Activated T-cell treated with anti-CD3 and anti-CD28 coated beads, Interleukin-2, amount 50 U/mL, for 24 hours (primary cell): ENCODE measurements around the gene REC114.
"Not testable (repeated sequence)": the region's sequence is repeated elsewhere in the genome, so short reads cannot be mapped to it uniquely, and the experiment has no call there.

ENCODE experiments used
- DNase-seq: peaks from one replicate; pipeline ENCODE4 v3.0.0-alpha.2; 2020
- H3K27ac Mint-ChIP-seq: 2 replicates; pipeline ENCODE4 v1.8.0; 2020; ENCODE audit warnings: mild to moderate bottlenecking, mixed read lengths
- H3K27me3 Mint-ChIP-seq: 2 replicates; pipeline ENCODE4 v1.8.0; 2020; ENCODE audit warnings: mixed read lengths
- H3K36me3 Mint-ChIP-seq: 2 replicates; pipeline ENCODE4 v1.8.0; 2020; ENCODE audit warnings: low read depth, mixed read lengths
- H3K4me1 Mint-ChIP-seq: 2 replicates; pipeline ENCODE4 v1.8.0; 2020; ENCODE audit warnings: low read depth, mixed read lengths
- H3K4me3 Mint-ChIP-seq: 2 replicates; pipeline ENCODE4 v1.8.0; 2020; ENCODE audit warnings: mild to moderate bottlenecking, moderate library complexity, mixed read lengths
- H3K9me3 Mint-ChIP-seq: 2 replicates; pipeline ENCODE4 v1.8.0; 2020; ENCODE audit warnings: mixed read lengths

The REC114 gene

GRCh38 chr15:73437543-73438109, 5.3 kb upstream of the REC114 start:
- Mint-ChIP-seq H3K4me3 (no peak overlapping the region), H3K27ac (no peak overlapping the region), H3K36me3 (no peaks in the 10 kb centered on the region), H3K27me3 (peaks cover 36% of the 10 kb centered on the region), H3K9me3 (no peaks in the 10 kb centered on the region), H3K4me1 (no peaks in the 10 kb centered on the region)
- DNase-seq: no peak

- no peaks in the 10 kb centered on the region for H3K36me3 Mint-ChIP-seq
- H3K9me3 Mint-ChIP-seq: no peaks in the 10 kb centered on the region
- H3K4me1 Mint-ChIP-seq: no peaks in the 10 kb centered on the region
- peaks cover 35% of the 10 kb centered on the region for H3K27me3 Mint-ChIP-seq
- H3K27ac Mint-ChIP-seq: no peak overlapping the region
- no peak for DNase-seq
- no peak overlapping the region for H3K4me3 Mint-ChIP-seq
Observed at GRCh38 chr15:73438651-73439050, 4.3 kb upstream of the REC114 start.

GRCh38 chr15:73440571-73440970, 2.4 kb upstream of the REC114 start:
- DNase-seq: no peak
- Mint-ChIP-seq H3K27ac (no peak overlapping the region), H3K27me3 (peaks cover 23% of the 10 kb centered on the region), H3K4me1 (no peaks in the 10 kb centered on the region), H3K36me3 (no peaks in the 10 kb centered on the region), H3K4me3 (no peak overlapping the region), H3K9me3 (no peaks in the 10 kb centered on the region)

GRCh38 chr15:73442421-73442820, 543 bp upstream of the REC114 start:
- Mint-ChIP-seq H3K4me3 (no peak overlapping the region), H3K4me1 (no peaks in the 10 kb centered on the region), H3K9me3 (no peaks in the 10 kb centered on the region), H3K27me3 (peaks cover 25% of the 10 kb centered on the region), H3K36me3 (no peaks in the 10 kb centered on the region), H3K27ac (no peak overlapping the region)
- no peak for DNase-seq

- H3K27ac Mint-ChIP-seq, DNase-seq, H3K4me1 Mint-ChIP-seq, H3K4me3 Mint-ChIP-seq, H3K36me3 Mint-ChIP-seq: not testable (repeated sequence)
- peaks cover 11% of the 10 kb centered on the region for H3K9me3 Mint-ChIP-seq
- H3K27me3 Mint-ChIP-seq: peaks cover 28% of the 10 kb centered on the region
Observed at GRCh38 chr15:73447471-73447870, 4.5 kb downstream of the REC114 start.

GRCh38 chr15:73448158-73448758, 5.3 kb downstream of the REC114 start:
- Mint-ChIP-seq H3K9me3 (peaks cover 11% of the 10 kb centered on the region), H3K27me3 (peaks cover 33% of the 10 kb centered on the region)
- not testable (repeated sequence) for H3K4me3 Mint-ChIP-seq, H3K27ac Mint-ChIP-seq, DNase-seq, H3K4me1 Mint-ChIP-seq, H3K36me3 Mint-ChIP-seq

GRCh38 chr15:73449980-73450379, 7.0 kb downstream of the REC114 start:
- H3K4me3 Mint-ChIP-seq, H3K4me1 Mint-ChIP-seq, H3K36me3 Mint-ChIP-seq, DNase-seq, H3K27ac Mint-ChIP-seq: not testable (repeated sequence)
- peaks cover 11% of the 10 kb centered on the region for H3K9me3 Mint-ChIP-seq
- H3K27me3 Mint-ChIP-seq: peaks cover 32% of the 10 kb centered on the region

GRCh38 chr15:73454096-73454495, 11.1 kb downstream of the REC114 start:
- Mint-ChIP-seq H3K4me1 (no peaks in the 10 kb centered on the region), H3K4me3 (no peak overlapping the region)
- DNase-seq: no peak

GRCh38 chr15:73455876-73456275, 12.9 kb downstream of the REC114 start:
- DNase-seq: no peak
- H3K9me3 Mint-ChIP-seq: peaks cover 6% of the 10 kb centered on the region
- H3K27ac Mint-ChIP-seq: no peak overlapping the region
- peaks cover 18% of the 10 kb centered on the region for H3K27me3 Mint-ChIP-seq
- H3K4me3 Mint-ChIP-seq: no peak overlapping the region
- no peaks in the 10 kb centered on the region for H3K4me1 Mint-ChIP-seq
- H3K36me3 Mint-ChIP-seq: no peaks in the 10 kb centered on the region

More at GRCh38 chr15:73454096-73454495, 11.1 kb downstream of the REC114 start:
- H3K27me3 Mint-ChIP-seq: peaks cover 23% of the 10 kb centered on the region
- H3K36me3 Mint-ChIP-seq: no peaks in the 10 kb centered on the region
- peaks cover 11% of the 10 kb centered on the region for H3K9me3 Mint-ChIP-seq
- H3K27ac Mint-ChIP-seq: no peak overlapping the region

GRCh38 chr15:73457334-73457733, 14.4 kb downstream of the REC114 start:
- H3K27ac Mint-ChIP-seq: no peak overlapping the region
- peaks cover 16% of the 10 kb centered on the region for H3K27me3 Mint-ChIP-seq
- no peak for DNase-seq
- H3K9me3 Mint-ChIP-seq: no peaks in the 10 kb centered on the region
- H3K4me3 Mint-ChIP-seq: no peak overlapping the region
- no peaks in the 10 kb centered on the region for H3K4me1 Mint-ChIP-seq
- no peaks in the 10 kb centered on the region for H3K36me3 Mint-ChIP-seq

GRCh38 chr15:73460662-73461061, 17.7 kb downstream of the REC114 start:
- no peak for DNase-seq
- Mint-ChIP-seq H3K27me3 (peaks cover 24% of the 10 kb centered on the region), H3K27ac (no peak overlapping the region), H3K4me1 (no peaks in the 10 kb centered on the region), H3K36me3 (no peaks in the 10 kb centered on the region), H3K4me3 (no peak overlapping the region), H3K9me3 (no peaks in the 10 kb centered on the region)

GRCh38 chr15:73464602-73465001, 21.6 kb downstream of the REC114 start:
- Mint-ChIP-seq H3K36me3 (no peaks in the 10 kb centered on the region), H3K4me1 (no peaks in the 10 kb centered on the region), H3K27ac (no peak overlapping the region), H3K4me3 (no peak overlapping the region), H3K9me3 (no peaks in the 10 kb centered on the region), H3K27me3 (peaks cover 34% of the 10 kb centered on the region)
- no peak for DNase-seq

GRCh38 chr15:73467758-73468157, 24.8 kb downstream of the REC114 start:
- H3K4me1 Mint-ChIP-seq: no peaks in the 10 kb centered on the region
- peaks cover 34% of the 10 kb centered on the region for H3K27me3 Mint-ChIP-seq
- no peak overlapping the region for H3K4me3 Mint-ChIP-seq
- H3K9me3 Mint-ChIP-seq: no peaks in the 10 kb centered on the region
- DNase-seq: no peak
- H3K36me3 Mint-ChIP-seq: no peaks in the 10 kb centered on the region
- no peak overlapping the region for H3K27ac Mint-ChIP-seq

- Mint-ChIP-seq H3K9me3 (no peaks in the 10 kb centered on the region), H3K27me3 (peaks cover 31% of the 10 kb centered on the region), H3K4me3 (no peak overlapping the region), H3K27ac (no peak overlapping the region), H3K36me3 (no peaks in the 10 kb centered on the region), H3K4me1 (no peaks in the 10 kb centered on the region)
- DNase-seq: no peak
Observed at GRCh38 chr15:73474785-73475184, 31.8 kb downstream of the REC114 start.

- no peaks in the 10 kb centered on the region for H3K9me3 Mint-ChIP-seq
- H3K4me3 Mint-ChIP-seq: no peak overlapping the region
- no peak for DNase-seq
- H3K36me3 Mint-ChIP-seq: no peaks in the 10 kb centered on the region
- no peaks in the 10 kb centered on the region for H3K4me1 Mint-ChIP-seq
- peaks cover 29% of the 10 kb centered on the region for H3K27me3 Mint-ChIP-seq
- no peak overlapping the region for H3K27ac Mint-ChIP-seq
Observed at GRCh38 chr15:73476704-73477216, 33.8 kb downstream of the REC114 start.
